ENCODE results near the gene CIZ1.
"Not testable (repeated sequence)": the region's sequence is repeated elsewhere in the genome, so short reads cannot be mapped to it uniquely, and the experiment has no call there.

Gene CIZ1

GRCh38 chr9:128145951-128146351 is 45.4 kb downstream of the CIZ1 start:
- in situ Hi-C loops (cut with MboI; ENCODE audit: low sequenced_read_pairs), result no loop called here
- no peaks in the 10 kb centered on the region for H3K4me1 ChIP-seq
- no peak for DNase-seq (ENCODE audit: low spot score in 2 of 2)

GRCh38 chr9:128145536-128145935 is 45.8 kb downstream of the CIZ1 start:
- in situ Hi-C loops (cut with MboI; ENCODE audit: low sequenced_read_pairs), result no loop called here
- Histone ChIP-seq H3K27me3 (ENCODE audit: low read depth) (no peaks in the 10 kb centered on the region), H3K4me3 (no peak overlapping the region), H3K9me3 (no peaks in the 10 kb centered on the region), H3K4me1 (no peaks in the 10 kb centered on the region), H3K36me3 (replicated peaks) (no peaks in the 10 kb centered on the region)
- DNase-seq (ENCODE audit: low spot score in 2 of 2), result no peak

More at GRCh38 chr9:128145951-128146351, 45.4 kb downstream of the CIZ1 start:
- H3K27me3 ChIP-seq (ENCODE audit: low read depth), result no peaks in the 10 kb centered on the region
- H3K36me3 ChIP-seq (replicated peaks), result no peaks in the 10 kb centered on the region
- no peak overlapping the region for H3K4me3 ChIP-seq
- no peaks in the 10 kb centered on the region for H3K9me3 ChIP-seq

GRCh38 chr9:128144239-128145181 is 46.9 kb downstream of the CIZ1 start:
- no peak for DNase-seq (ENCODE audit: low spot score in 2 of 2)
- in situ Hi-C loops (cut with MboI; ENCODE audit: low sequenced_read_pairs), result no loop called here
- Histone ChIP-seq H3K4me3 (no peak overlapping the region), H3K4me1 (no peaks in the 10 kb centered on the region), H3K9me3 (no peaks in the 10 kb centered on the region), H3K27me3 (ENCODE audit: low read depth) (no peaks in the 10 kb centered on the region), H3K36me3 (replicated peaks) (no peaks in the 10 kb centered on the region)

GRCh38 chr9:128143525-128144238 is 47.7 kb downstream of the CIZ1 start:
- Histone ChIP-seq H3K36me3 (replicated peaks) (no peaks in the 10 kb centered on the region), H3K9me3 (no peaks in the 10 kb centered on the region), H3K4me1 (no peaks in the 10 kb centered on the region), H3K4me3 (no peak overlapping the region), H3K27me3 (ENCODE audit: low read depth) (no peaks in the 10 kb centered on the region)
- in situ Hi-C loops (cut with MboI; ENCODE audit: low sequenced_read_pairs), result no loop called here
- no peak for DNase-seq (ENCODE audit: low spot score in 2 of 2)

GRCh38 chr9:128142596-128142995 is 48.8 kb downstream of the CIZ1 start:
- no peaks in the 10 kb centered on the region for H3K9me3 ChIP-seq
- H3K4me1 ChIP-seq, result no peaks in the 10 kb centered on the region
- in situ Hi-C loops (cut with MboI; ENCODE audit: low sequenced_read_pairs), result no loop called here
- H3K36me3 ChIP-seq (replicated peaks), result no peaks in the 10 kb centered on the region
- no peaks in the 10 kb centered on the region for H3K27me3 ChIP-seq (ENCODE audit: low read depth)
- H3K4me3 ChIP-seq, result no peak overlapping the region
- no peak for DNase-seq (ENCODE audit: low spot score in 2 of 2)

GRCh38 chr9:128142061-128142460 is 49.3 kb downstream of the CIZ1 start:
- in situ Hi-C loops (cut with MboI; ENCODE audit: low sequenced_read_pairs), result no loop called here
- no peak overlapping the region for H3K4me3 ChIP-seq
- H3K4me1 ChIP-seq, result no peaks in the 10 kb centered on the region

GRCh38 chr9:128141604-128142003 is 49.8 kb downstream of the CIZ1 start:
- no peaks in the 10 kb centered on the region for H3K4me1 ChIP-seq
- H3K27me3 ChIP-seq (ENCODE audit: low read depth), result no peaks in the 10 kb centered on the region
- no peak for DNase-seq (ENCODE audit: low spot score in 2 of 2)
- in situ Hi-C loops (cut with MboI; ENCODE audit: low sequenced_read_pairs), result no loop called here
- H3K4me3 ChIP-seq, result no peak overlapping the region
- no peaks in the 10 kb centered on the region for H3K36me3 ChIP-seq (replicated peaks)
- H3K9me3 ChIP-seq, result no peaks in the 10 kb centered on the region

More at GRCh38 chr9:128142061-128142460, 49.3 kb downstream of the CIZ1 start:
- Histone ChIP-seq H3K36me3 (replicated peaks) (no peaks in the 10 kb centered on the region), H3K9me3 (no peaks in the 10 kb centered on the region), H3K27me3 (ENCODE audit: low read depth) (no peaks in the 10 kb centered on the region)
- DNase-seq (ENCODE audit: low spot score in 2 of 2), result no peak

GRCh38 chr9:128139621-128140020 is 51.8 kb downstream of the CIZ1 start:
- Histone ChIP-seq H3K27me3 (ENCODE audit: low read depth) (no peaks in the 10 kb centered on the region), H3K9me3 (no peaks in the 10 kb centered on the region), H3K4me3 (no peak overlapping the region), H3K36me3 (replicated peaks) (no peaks in the 10 kb centered on the region), H3K4me1 (no peaks in the 10 kb centered on the region)
- in situ Hi-C loops (cut with MboI; ENCODE audit: low sequenced_read_pairs), result no loop called here
- no peak for DNase-seq (ENCODE audit: low spot score in 2 of 2)

GRCh38 chr9:128138001-128138400 is 53.4 kb downstream of the CIZ1 start:
- 0 out of 2 replicates have a peak, but pooled peaks cover 2% of the 10 kb centered on the region for H3K27me3 ChIP-seq (ENCODE audit: low read depth)
- in situ Hi-C loops (cut with MboI; ENCODE audit: low sequenced_read_pairs), result no loop called here

GRCh38 chr9:128136816-128137793 is 54.3 kb downstream of the CIZ1 start:
- H3K4me1 ChIP-seq, result no peaks in the 10 kb centered on the region
- H3K27me3 ChIP-seq (ENCODE audit: low read depth), result peaks cover 4% of the 10 kb centered on the region; the same call in 1 of the 2 replicates
- DNase-seq (ENCODE audit: low spot score in 2 of 2), result no peak
- no peaks in the 10 kb centered on the region for H3K36me3 ChIP-seq (replicated peaks)
- in situ Hi-C loops (cut with MboI; ENCODE audit: low sequenced_read_pairs), result no loop called here
- no peak overlapping the region for H3K4me3 ChIP-seq
- H3K9me3 ChIP-seq, result no peaks in the 10 kb centered on the region

More at GRCh38 chr9:128138001-128138400, 53.4 kb downstream of the CIZ1 start:
- H3K9me3 ChIP-seq, result no peaks in the 10 kb centered on the region
- H3K4me3 ChIP-seq, result no peak overlapping the region
- DNase-seq (ENCODE audit: low spot score in 2 of 2), result no peak
- H3K36me3 ChIP-seq (replicated peaks), result no peaks in the 10 kb centered on the region
- no peaks in the 10 kb centered on the region for H3K4me1 ChIP-seq

- H3K36me3 ChIP-seq (replicated peaks); H3K4me1 ChIP-seq; DNase-seq (ENCODE audit: low spot score in 2 of 2); H3K9me3 ChIP-seq; in situ Hi-C loops (cut with MboI; ENCODE audit: low sequenced_read_pairs); H3K27me3 ChIP-seq (ENCODE audit: low read depth); H3K4me3 ChIP-seq: not testable (repeated sequence)
Observed at GRCh38 chr9:128135561-128135960, 55.8 kb downstream of the CIZ1 start.

- H3K36me3 ChIP-seq (replicated peaks); H3K27me3 ChIP-seq (ENCODE audit: low read depth); DNase-seq (ENCODE audit: low spot score in 2 of 2); H3K9me3 ChIP-seq; in situ Hi-C loops (cut with MboI; ENCODE audit: low sequenced_read_pairs); H3K4me1 ChIP-seq; H3K4me3 ChIP-seq: not testable (repeated sequence)
Observed at GRCh38 chr9:128132139-128132538, 59.2 kb downstream of the CIZ1 start.

- H3K4me3 ChIP-seq; in situ Hi-C loops (cut with MboI; ENCODE audit: low sequenced_read_pairs); H3K4me1 ChIP-seq; H3K27me3 ChIP-seq (ENCODE audit: low read depth); H3K9me3 ChIP-seq; H3K36me3 ChIP-seq (replicated peaks); DNase-seq (ENCODE audit: low spot score in 2 of 2): not testable (repeated sequence)
Observed at GRCh38 chr9:128131346-128131745, 60.0 kb downstream of the CIZ1 start.

Data from HAP-1 (cell line).